Mesendoderm (in vitro differentiated cells): ENCODE measurements around the gene GADL1.

Experiments used
- DNase-seq: peaks from one replicate; pipeline ENCODE4 v3.0.0; 2013
- H2AK5ac ChIP-seq: 2 replicates; pipeline ENCODE4 v1.6.1; 2013; ENCODE audit warnings: low read length, inconsistent platforms
- H2BK120ac ChIP-seq: 2 replicates; pipeline ENCODE4 v1.6.1; 2013; ENCODE audit warnings: low read depth, mild to moderate bottlenecking, low read length, moderate library complexity, mixed read lengths
- H2BK15ac ChIP-seq: replicated peaks from 2 replicates; pipeline ENCODE4 v1.6.1; 2013; ENCODE audit warnings: low read depth, mild to moderate bottlenecking, moderate library complexity
- H2BK5ac ChIP-seq: 2 replicates; pipeline ENCODE4 v1.6.1; 2013; ENCODE audit warnings: low read length, inconsistent platforms
- H3K18ac ChIP-seq: 2 replicates; pipeline ENCODE4 v1.6.1; 2013; ENCODE audit warnings: mild to moderate bottlenecking, low read length, mixed read lengths
- H3K23ac ChIP-seq: one replicate; pipeline ENCODE4 v1.6.1; 2013; ENCODE audit warnings: low read length
- H3K27ac ChIP-seq: 2 replicates; pipeline ENCODE4 v1.5.1; 2013; ENCODE audit warnings: low read depth, mild to moderate bottlenecking, inconsistent platforms, low read length, moderate library complexity
- H3K27me3 ChIP-seq: 2 replicates; pipeline ENCODE4 v1.6.1; 2013; ENCODE audit warnings: low read length, control low read depth, mild to moderate bottlenecking, inconsistent platforms; ENCODE audit not compliant: insufficient read depth, poor library complexity
- H3K36me3 ChIP-seq: 2 replicates; pipeline ENCODE4 v1.6.1; 2013; ENCODE audit warnings: low read length, inconsistent platforms; ENCODE audit not compliant: control insufficient read depth, insufficient read depth
- H3K4ac ChIP-seq: one replicate; pipeline ENCODE4 v1.6.1; 2013; ENCODE audit warnings: low read depth, mild to moderate bottlenecking, low read length, moderate library complexity
- H3K4me1 ChIP-seq: 2 replicates; pipeline ENCODE4 v1.6.1; 2013; ENCODE audit warnings: low read depth, low read length, inconsistent platforms; ENCODE audit not compliant: control insufficient read depth
- H3K4me2 ChIP-seq: 2 replicates; pipeline ENCODE4 v1.6.1; 2013; ENCODE audit warnings: low read length
- H3K4me3 ChIP-seq: 2 replicates; pipeline ENCODE4 v1.5.1; 2013; ENCODE audit warnings: mild to moderate bottlenecking, low read length
- H3K56ac ChIP-seq: one replicate; pipeline ENCODE4 v1.6.1; 2013; ENCODE audit warnings: low read length
- H3K79me1 ChIP-seq: 2 replicates; pipeline ENCODE4 v1.6.1; 2013; ENCODE audit warnings: low read length, inconsistent platforms
- H3K79me2 ChIP-seq: 2 replicates; pipeline ENCODE4 v1.6.1; 2013; ENCODE audit warnings: mild to moderate bottlenecking, low read length; ENCODE audit not compliant: control insufficient read depth, insufficient read depth
- H3K9ac ChIP-seq: 2 replicates; pipeline ENCODE4 v1.6.1; 2013; ENCODE audit warnings: low read length, inconsistent platforms
- H4K5ac ChIP-seq: one replicate; pipeline ENCODE4 v1.6.1; 2013; ENCODE audit warnings: low read length
- H4K8ac ChIP-seq: one replicate; pipeline ENCODE4 v1.6.1; 2013; ENCODE audit warnings: low read depth, mild to moderate bottlenecking, control low read depth, low read length, moderate library complexity
- WGBS: extraction: QIAGEN DNeasy Blood & Tissue Kit; methylation state at CpG from one replicate; pipeline ENCODE4 v1.1.7; 2013; ENCODE audit warnings: low lambda C conversion rate, missing lambda C conversion rate; ENCODE audit not compliant: insufficient coverage; ENCODE audit errors: extremely low coverage; 5-methylcytosine and 5-hydroxymethylcytosine counted together

GADL1 gene

DNA sequence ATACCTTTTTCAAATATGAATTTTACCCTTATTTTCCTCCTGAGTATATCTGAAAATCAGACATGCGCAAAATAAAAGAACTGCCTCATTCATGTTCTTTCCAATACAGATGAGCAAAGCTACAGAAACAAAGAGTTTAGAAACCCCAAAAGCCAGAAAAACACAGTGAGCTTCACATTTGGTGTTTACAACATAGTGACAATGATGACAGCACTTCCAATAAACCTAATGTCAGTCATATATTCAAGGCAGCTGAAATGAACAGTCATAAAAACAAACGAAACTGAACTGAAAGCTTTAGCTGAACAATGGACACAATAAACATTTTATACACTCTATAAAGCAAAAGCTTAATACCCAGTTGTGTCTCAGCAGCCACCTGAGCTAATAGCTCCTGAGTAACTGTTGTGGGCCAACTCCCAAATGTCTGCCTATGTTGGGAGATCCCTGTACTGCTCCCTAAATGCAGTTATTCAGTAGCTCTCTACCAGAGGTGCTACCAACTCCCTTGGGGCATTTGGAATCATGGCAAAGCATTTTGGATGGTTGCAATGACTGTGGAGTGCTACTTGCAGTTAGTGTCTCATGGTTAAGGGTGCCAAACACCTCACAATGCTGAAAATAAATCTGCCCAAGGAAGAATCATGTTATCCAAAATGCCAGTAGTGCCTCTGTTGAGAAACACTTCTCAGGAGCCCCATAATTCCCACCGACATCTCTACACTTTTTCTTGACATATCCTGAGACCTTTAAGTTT, 156.5 kb downstream of the GADL1 start:
- Histone ChIP-seq H3K56ac (no peak overlapping the region), H2BK120ac (no peak overlapping the region), H2BK5ac (no peak overlapping the region), H4K8ac (no peak overlapping the region), H3K9ac (no peak overlapping the region), H2AK5ac (no peak overlapping the region), H3K4me2 (no peak overlapping the region), H3K4me1 (no peaks in the 10 kb centered on the region), H2BK15ac (no peak overlapping the region), H3K18ac (no peak overlapping the region), H3K27ac (no peak overlapping the region), H3K4ac (no peak overlapping the region), H3K79me2 (no peaks in the 10 kb centered on the region), H3K36me3 (no peaks in the 10 kb centered on the region), H3K23ac (no peak overlapping the region), H3K4me3 (no peak overlapping the region), H3K79me1 (no peaks in the 10 kb centered on the region), H4K5ac (no peak overlapping the region), H3K27me3 (no peaks in the 10 kb centered on the region)
- no CpG with 5 or more reads among the region's 3 CpGs for WGBS
- no peak for DNase-seq

DNA sequence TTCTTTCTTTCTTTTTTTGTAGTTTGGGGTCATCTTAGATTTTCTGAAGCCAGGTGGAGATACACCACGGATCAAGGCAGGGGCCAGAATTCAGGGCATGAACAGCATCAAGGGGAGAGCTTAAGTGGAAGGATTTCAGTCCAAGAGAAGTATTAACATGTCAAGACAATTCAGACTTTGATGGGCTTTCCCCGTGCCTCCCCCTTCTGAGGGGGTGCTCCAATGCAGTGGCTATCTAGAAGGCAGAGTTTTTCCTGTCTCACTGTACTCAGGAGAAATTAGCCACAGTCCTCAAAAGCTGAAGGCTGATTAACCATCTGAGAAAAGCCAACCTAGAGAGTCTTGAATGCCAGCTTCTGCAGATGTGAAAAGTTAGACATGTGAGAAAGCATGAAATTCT, 160.8 kb downstream of the GADL1 start:
- WGBS = no CpG with 5 or more reads among the region's 2 CpGs
- Histone ChIP-seq H2AK5ac (no peak overlapping the region), H2BK5ac (no peak overlapping the region), H3K4me3 (no peak overlapping the region), H2BK15ac (no peak overlapping the region), H3K9ac (no peak overlapping the region), H3K79me1 (no peaks in the 10 kb centered on the region), H3K23ac (no peak overlapping the region), H3K18ac (no peak overlapping the region), H2BK120ac (no peak overlapping the region), H3K79me2 (no peaks in the 10 kb centered on the region), H3K27me3 (no peaks in the 10 kb centered on the region), H4K5ac (no peak overlapping the region), H3K27ac (no peak overlapping the region), H3K56ac (no peak overlapping the region), H3K4me1 (no peaks in the 10 kb centered on the region), H3K4me2 (no peak overlapping the region), H3K36me3 (no peaks in the 10 kb centered on the region), H4K8ac (no peak overlapping the region), H3K4ac (no peak overlapping the region)
- no peak for DNase-seq

- Histone ChIP-seq H3K36me3 (no peaks in the 10 kb centered on the region), H2BK15ac (no peak overlapping the region), H3K4me2 (no peak overlapping the region), H3K27ac (no peak overlapping the region), H2AK5ac (no peak overlapping the region), H3K4me3 (no peak overlapping the region), H3K4me1 (no peaks in the 10 kb centered on the region), H4K8ac (no peak overlapping the region), H3K18ac (no peak overlapping the region), H2BK5ac (no peak overlapping the region), H2BK120ac (no peak overlapping the region), H3K23ac (no peak overlapping the region), H3K9ac (no peak overlapping the region), H4K5ac (no peak overlapping the region), H3K79me2 (no peaks in the 10 kb centered on the region), H3K79me1 (no peaks in the 10 kb centered on the region), H3K4ac (no peak overlapping the region), H3K27me3 (no peaks in the 10 kb centered on the region), H3K56ac (no peak overlapping the region)
- no CpG with 5 or more reads among the region's 1 CpG for WGBS
- no peak for DNase-seq
These were observed 161.3 kb downstream of the GADL1 start for GRCh38 chr3:30733209-30733608.

GRCh38 chr3:30730967-30731366, 163.5 kb downstream of the GADL1 start:
- Histone ChIP-seq H3K4ac (no peak overlapping the region), H2BK15ac (no peak overlapping the region), H4K8ac (no peak overlapping the region), H3K79me1 (no peaks in the 10 kb centered on the region), H3K27ac (no peak overlapping the region), H3K56ac (no peak overlapping the region), H3K36me3 (no peaks in the 10 kb centered on the region), H2BK120ac (no peak overlapping the region), H3K9ac (no peak overlapping the region), H3K4me1 (no peaks in the 10 kb centered on the region), H2BK5ac (no peak overlapping the region), H3K18ac (no peak overlapping the region), H3K79me2 (no peaks in the 10 kb centered on the region), H3K4me3 (no peak overlapping the region), H3K4me2 (no peak overlapping the region), H3K27me3 (no peaks in the 10 kb centered on the region), H4K5ac (no peak overlapping the region), H2AK5ac (no peak overlapping the region), H3K23ac (no peak overlapping the region)
- DNase-seq = no peak
- WGBS = no CpG with 5 or more reads among the region's 3 CpGs

DNA sequence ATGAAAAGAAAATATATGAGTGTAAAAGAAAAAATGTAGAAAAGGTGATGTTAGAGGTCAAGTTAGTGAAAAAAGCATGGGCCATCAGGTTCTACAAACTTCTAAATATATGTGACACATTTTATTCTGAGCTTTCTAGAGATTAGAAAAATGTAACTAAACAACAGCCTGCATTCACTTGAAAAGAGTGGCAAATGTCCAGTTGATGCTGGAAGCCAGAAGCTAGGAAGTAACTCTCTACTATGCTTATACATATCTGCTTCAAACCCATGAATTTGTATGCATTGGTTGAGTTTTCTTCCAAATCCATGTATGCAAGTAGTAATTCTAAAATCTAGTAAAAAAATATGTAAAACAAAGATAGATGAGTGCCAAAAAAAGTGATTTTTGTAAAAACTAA, 164.5 kb downstream of the GADL1 start:
- Histone ChIP-seq H3K79me1 (no peaks in the 10 kb centered on the region), H3K27ac (no peak overlapping the region), H4K8ac (no peak overlapping the region), H3K27me3 (no peaks in the 10 kb centered on the region), H3K56ac (no peak overlapping the region), H3K4me2 (no peak overlapping the region), H3K4ac (no peak overlapping the region), H2BK120ac (no peak overlapping the region), H2BK5ac (no peak overlapping the region), H3K36me3 (no peaks in the 10 kb centered on the region), H3K23ac (no peak overlapping the region), H3K4me3 (no peak overlapping the region), H2BK15ac (no peak overlapping the region), H3K9ac (no peak overlapping the region), H3K18ac (no peak overlapping the region), H2AK5ac (no peak overlapping the region), H3K4me1 (no peaks in the 10 kb centered on the region), H4K5ac (no peak overlapping the region), H3K79me2 (no peaks in the 10 kb centered on the region)
- no peak for DNase-seq

DNA sequence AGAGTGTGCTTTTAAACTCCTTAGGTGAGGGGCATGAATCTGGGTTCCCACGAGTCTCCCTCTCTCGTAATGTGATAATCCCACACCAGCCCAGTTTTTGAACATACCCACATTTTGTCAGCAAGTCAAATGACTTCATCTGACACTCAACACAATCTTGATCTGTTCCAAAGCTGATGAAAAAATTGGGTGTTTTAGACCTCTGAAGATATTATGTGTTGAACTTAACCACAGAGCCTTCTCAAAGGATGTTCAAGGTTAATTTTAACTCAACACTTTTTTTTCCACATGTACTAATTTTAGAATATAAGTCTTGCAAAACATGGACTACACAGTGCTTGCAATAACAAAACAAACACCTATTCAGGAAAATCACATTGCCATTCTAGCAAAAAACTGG, 164.9 kb downstream of the GADL1 start:
- no peak overlapping the region for H3K56ac ChIP-seq
- H3K36me3 ChIP-seq = no peaks in the 10 kb centered on the region
- no peak overlapping the region for H3K4me3 ChIP-seq
- H4K5ac ChIP-seq = no peak overlapping the region
- no peak for DNase-seq
- H2BK15ac ChIP-seq = no peak overlapping the region
- H2BK5ac ChIP-seq = no peak overlapping the region
- H3K4me1 ChIP-seq = no peaks in the 10 kb centered on the region
- no peak overlapping the region for H3K27ac ChIP-seq
- H3K79me2 ChIP-seq = no peaks in the 10 kb centered on the region
- H3K4ac ChIP-seq = no peak overlapping the region
- no peak overlapping the region for H3K4me2 ChIP-seq
- H3K23ac ChIP-seq = no peak overlapping the region
- WGBS = no CpG with 5 or more reads among the region's 2 CpGs
- H2BK120ac ChIP-seq = no peak overlapping the region
- H3K79me1 ChIP-seq = no peaks in the 10 kb centered on the region
- H2AK5ac ChIP-seq = no peak overlapping the region
- no peaks in the 10 kb centered on the region for H3K27me3 ChIP-seq
- no peak overlapping the region for H3K9ac ChIP-seq
- no peak overlapping the region for H4K8ac ChIP-seq
- H3K18ac ChIP-seq = no peak overlapping the region
